Natural killer cell (primary cell): ENCODE results near the gene DIP2C. TPM values are rescaled to one million over a fixed set of nuclear protein-coding genes. Genes with fewer than 3 reads are reported as not detected.

Experiments used
- ATAC-seq, 3 donors: fragments of 150-1000 bp in 2 of 3; fragments of 200-7000 bp in 1 of 3; cut with Tn5 transposase; 1 replicate in 1 of 3; 2 replicates in 2 of 3; pipeline ENCODE4 v1.10.0; 2021; ENCODE audit warnings: mild to moderate bottlenecking in 2 of 3, moderate library complexity in 2 of 3
- DNase-seq, 2 donors: peaks; one replicate each; pipeline versions ENCODE4 v3.0.0 to v3.0.0-alpha.2; 2013 to 2021; ENCODE audit warnings: mixed read lengths in 1 of 2
- H3K27ac ChIP-seq: one replicate; pipeline ENCODE4 v1.5.1; 2013; ENCODE audit warnings: mild to moderate bottlenecking, low read length
- H3K27me3 ChIP-seq: one replicate; pipeline ENCODE4 v1.6.1; 2013; ENCODE audit warnings: low read length; ENCODE audit not compliant: control insufficient read depth, insufficient read depth
- H3K36me3 ChIP-seq: one replicate; pipeline ENCODE4 v1.6.1; 2013; ENCODE audit warnings: low read length; ENCODE audit not compliant: control insufficient read depth, insufficient read depth
- H3K4me1 ChIP-seq: one replicate; pipeline ENCODE4 v1.6.1; 2013; ENCODE audit warnings: low read length; ENCODE audit not compliant: control insufficient read depth, insufficient read depth
- H3K4me3 ChIP-seq: one replicate; pipeline ENCODE4 v1.5.1; 2013; ENCODE audit warnings: low read length
- H3K9me3 ChIP-seq: one replicate; pipeline ENCODE4 v1.6.1; 2013; ENCODE audit warnings: low read length; ENCODE audit not compliant: control insufficient read depth, insufficient read depth
- H3K27ac Mint-ChIP-seq, 2 donors: one replicate each; pipeline ENCODE4 v1.8.0; 2022; ENCODE audit warnings: mild to moderate bottlenecking in 2 of 2, mixed read lengths in 2 of 2, moderate library complexity in 1 of 2
- H3K27me3 Mint-ChIP-seq, 2 donors: one replicate each; pipeline ENCODE4 v1.8.0; 2022; ENCODE audit warnings: low read depth in 2 of 2, mixed read lengths in 2 of 2
- H3K36me3 Mint-ChIP-seq: one replicate; pipeline ENCODE4 v1.8.0; 2022; ENCODE audit warnings: mixed read lengths
- H3K4me1 Mint-ChIP-seq, 2 donors: one replicate each; pipeline ENCODE4 v1.8.0; 2022; ENCODE audit warnings: mixed read lengths in 2 of 2
- H3K4me3 Mint-ChIP-seq: one replicate; pipeline ENCODE4 v1.8.0; 2022; ENCODE audit warnings: mild to moderate bottlenecking, moderate library complexity, mixed read lengths
- H3K9me3 Mint-ChIP-seq, 2 donors: one replicate each; pipeline ENCODE4 v1.8.0; 2022; ENCODE audit warnings: mixed read lengths in 2 of 2
- WGBS: methylation state at CpG from one replicate; pipeline ENCODE4 v1.1.7; 2013; ENCODE audit warnings: missing lambda C conversion rate; ENCODE audit not compliant: insufficient coverage; 5-methylcytosine and 5-hydroxymethylcytosine counted together
- intact Hi-C: fragments of 100-400 bp; cut with micrococcal nuclease; formaldehyde crosslinking; loops from one replicate; pipeline ENCODE4 v1.14.2; 2022
- total RNA-seq, 4 donors: library from RNA; stranded (reverse); fragments of 120-200 nt in 1 of 4; gene quantifications; one replicate each; pipeline versions ENCODE4 v1.2.3 to v1.2.4, GENCODE V29; 2013 to 2022
- TF ChIP-seq, protein P1 (sequence below): fragments of 200-600 bp; IDR thresholded peaks from one replicate; pipeline ENCODE4 v1.8.0; 2022; ENCODE audit warnings: antibody characterized with exemption

The DIP2C gene
- total RNA-seq, 3 donors from 2014 or later (not counting 1 experiment from before 2014, with no cell fraction given): 1.5 to 5.8 (median 3.8) TPM

DNA sequence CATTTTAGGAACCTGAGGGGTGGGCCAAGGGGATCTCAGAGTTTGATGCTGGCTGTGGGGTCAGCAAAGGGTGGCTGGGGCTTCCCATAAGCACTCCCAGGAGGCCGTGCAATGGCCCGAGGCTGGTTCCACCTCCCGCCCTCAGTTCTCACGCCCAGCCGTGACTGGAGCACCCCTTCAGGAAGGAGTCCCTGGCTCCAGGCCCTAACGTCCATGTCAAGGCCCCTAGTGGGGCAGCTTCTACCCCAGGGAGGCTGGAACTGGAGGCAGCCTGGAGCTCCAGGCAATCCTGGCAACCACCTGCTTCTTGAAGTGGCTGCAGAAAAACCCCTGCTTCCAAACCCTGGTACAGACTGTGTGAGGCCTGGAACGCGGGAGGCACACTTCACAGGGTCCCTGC is 165.5 kb downstream of the DIP2C start:
- Mint-ChIP-seq H3K27ac (no peak overlapping the region), H3K4me3 (no peak overlapping the region), H3K4me1 (no peaks in the 10 kb centered on the region), H3K27me3 (peaks cover 16 to 32% of the 10 kb centered on the region in 2 donors), H3K36me3 (no peaks in the 10 kb centered on the region), H3K9me3 (no peaks in the 10 kb centered on the region)
- Histone ChIP-seq H3K27ac (no peak overlapping the region), H3K4me1 (no peaks in the 10 kb centered on the region), H3K27me3 (no peaks in the 10 kb centered on the region), H3K36me3 (no peaks in the 10 kb centered on the region), H3K9me3 (no peaks in the 10 kb centered on the region), H3K4me3 (no peak overlapping the region)
- intact Hi-C loops: no loop called here
- DNase-seq: no peak
- no peak for ATAC-seq
- WGBS: 80% methylated on average over 8 of the region's 8 CpGs
- TF ChIP-seq, protein P1, sequence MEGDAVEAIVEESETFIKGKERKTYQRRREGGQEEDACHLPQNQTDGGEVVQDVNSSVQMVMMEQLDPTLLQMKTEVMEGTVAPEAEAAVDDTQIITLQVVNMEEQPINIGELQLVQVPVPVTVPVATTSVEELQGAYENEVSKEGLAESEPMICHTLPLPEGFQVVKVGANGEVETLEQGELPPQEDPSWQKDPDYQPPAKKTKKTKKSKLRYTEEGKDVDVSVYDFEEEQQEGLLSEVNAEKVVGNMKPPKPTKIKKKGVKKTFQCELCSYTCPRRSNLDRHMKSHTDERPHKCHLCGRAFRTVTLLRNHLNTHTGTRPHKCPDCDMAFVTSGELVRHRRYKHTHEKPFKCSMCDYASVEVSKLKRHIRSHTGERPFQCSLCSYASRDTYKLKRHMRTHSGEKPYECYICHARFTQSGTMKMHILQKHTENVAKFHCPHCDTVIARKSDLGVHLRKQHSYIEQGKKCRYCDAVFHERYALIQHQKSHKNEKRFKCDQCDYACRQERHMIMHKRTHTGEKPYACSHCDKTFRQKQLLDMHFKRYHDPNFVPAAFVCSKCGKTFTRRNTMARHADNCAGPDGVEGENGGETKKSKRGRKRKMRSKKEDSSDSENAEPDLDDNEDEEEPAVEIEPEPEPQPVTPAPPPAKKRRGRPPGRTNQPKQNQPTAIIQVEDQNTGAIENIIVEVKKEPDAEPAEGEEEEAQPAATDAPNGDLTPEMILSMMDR: no peak

DNA sequence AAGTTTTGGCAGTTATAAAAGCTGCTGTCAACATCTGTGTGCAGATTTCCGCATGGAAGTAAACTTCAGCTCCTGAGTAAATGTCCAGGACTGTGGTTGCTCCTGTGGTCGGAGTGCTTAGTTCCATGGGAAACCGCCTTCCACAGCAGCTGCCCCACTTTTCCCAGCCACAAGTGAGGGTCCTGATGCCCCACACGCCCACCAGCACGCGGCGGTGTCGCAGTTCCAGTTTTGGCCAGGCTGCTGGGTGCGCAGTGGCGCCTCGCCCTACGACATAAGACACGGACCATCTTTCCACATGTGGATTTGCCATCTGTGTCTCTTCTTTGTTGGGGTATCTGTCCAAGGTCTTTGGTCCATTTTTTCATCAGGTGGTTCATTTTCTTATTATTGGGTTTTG is 167.1 kb downstream of the DIP2C start:
- intact Hi-C loops: no loop called here
- H3K27ac Mint-ChIP-seq: no peak overlapping the region
- no peaks in the 10 kb centered on the region for H3K9me3 Mint-ChIP-seq
- Histone ChIP-seq H3K4me3 (no peak overlapping the region), H3K9me3 (no peaks in the 10 kb centered on the region), H3K4me1 (no peaks in the 10 kb centered on the region), H3K27me3 (no peaks in the 10 kb centered on the region), H3K36me3 (no peaks in the 10 kb centered on the region), H3K27ac (no peak overlapping the region)
- TF ChIP-seq, protein P1: no peak
- no peaks in the 10 kb centered on the region for H3K36me3 Mint-ChIP-seq
- H3K4me3 Mint-ChIP-seq: no peak overlapping the region
- H3K4me1 Mint-ChIP-seq: no peaks in the 10 kb centered on the region
- DNase-seq (no peak), ATAC-seq (no peak)
- H3K27me3 Mint-ChIP-seq: peaks cover 11 to 32% of the 10 kb centered on the region in 2 donors
- 83% methylated on average over 13 of the region's 13 CpGs for WGBS

DNA sequence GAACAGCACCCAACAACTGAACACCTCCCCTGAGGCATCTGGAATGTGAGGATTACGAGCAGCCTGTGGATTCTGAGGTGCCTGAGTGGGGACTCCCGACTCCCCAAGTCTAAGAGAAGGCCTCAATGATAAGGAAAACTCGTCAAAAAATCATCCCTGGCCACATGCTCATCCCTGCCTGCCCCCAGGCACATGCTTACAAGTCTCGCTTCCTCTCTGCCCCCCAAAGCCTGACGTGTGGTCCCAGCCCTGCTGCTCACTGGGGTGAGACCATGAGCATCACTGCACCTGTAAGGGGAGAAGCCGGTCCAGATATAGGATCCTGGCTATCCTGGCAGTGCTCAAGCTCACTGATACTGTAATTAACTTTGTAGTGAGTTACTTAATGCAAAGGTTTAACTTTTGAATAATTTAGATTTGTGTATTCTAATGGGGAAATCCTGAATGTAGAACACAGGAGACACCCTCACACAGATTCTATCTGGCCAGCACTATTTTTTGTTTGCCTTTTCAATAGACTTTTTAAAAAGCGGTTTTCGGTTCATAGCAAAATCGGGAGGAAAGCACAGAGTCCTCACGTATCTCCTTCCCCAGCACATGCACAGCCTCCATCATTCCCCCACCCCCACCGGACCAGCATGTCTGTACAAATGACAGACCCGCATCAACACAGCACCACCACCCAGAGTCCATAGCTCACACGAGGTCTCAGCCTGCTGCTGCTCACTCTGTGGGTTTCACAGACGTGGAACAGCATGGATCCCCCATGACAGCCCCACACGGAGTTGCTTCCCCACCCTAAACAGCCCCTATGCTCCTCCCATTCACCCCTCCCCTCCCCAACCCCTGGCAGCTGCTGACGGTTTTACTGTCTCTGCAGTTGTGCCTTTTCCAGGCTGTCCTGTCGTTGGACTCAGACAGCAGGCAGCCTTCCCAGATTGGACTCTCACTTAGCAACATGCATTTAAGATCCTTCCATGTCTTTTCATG is 167.9 kb downstream of the DIP2C start:
- Histone ChIP-seq H3K4me1 (no peaks in the 10 kb centered on the region), H3K36me3 (no peaks in the 10 kb centered on the region), H3K27ac (no peak overlapping the region), H3K27me3 (no peaks in the 10 kb centered on the region), H3K4me3 (no peak overlapping the region), H3K9me3 (no peaks in the 10 kb centered on the region)
- Mint-ChIP-seq H3K4me1 (no peaks in the 10 kb centered on the region), H3K4me3 (no peak overlapping the region), H3K36me3 (no peaks in the 10 kb centered on the region), H3K27me3 (peaks cover 11 to 32% of the 10 kb centered on the region in 2 donors), H3K9me3 (no peaks in the 10 kb centered on the region), H3K27ac (no peak overlapping the region)
- intact Hi-C loops: no loop called here
- ATAC-seq (no peak), DNase-seq (no peak)
- TF ChIP-seq, protein P1: no peak
- WGBS: 61% methylated on average over 16 of the region's 17 CpGs
